Fibroblast of skin of left quadriceps (primary cell): Measurements from ENCODE around the gene MRPL49.

Experiments
- DNase-seq, 2 experiments: peaks; one replicate each; pipeline ENCODE4 v3.0.0-alpha.2; 2013; ENCODE audit warnings: low read depth in 2 of 2

The MRPL49 gene

DNA sequence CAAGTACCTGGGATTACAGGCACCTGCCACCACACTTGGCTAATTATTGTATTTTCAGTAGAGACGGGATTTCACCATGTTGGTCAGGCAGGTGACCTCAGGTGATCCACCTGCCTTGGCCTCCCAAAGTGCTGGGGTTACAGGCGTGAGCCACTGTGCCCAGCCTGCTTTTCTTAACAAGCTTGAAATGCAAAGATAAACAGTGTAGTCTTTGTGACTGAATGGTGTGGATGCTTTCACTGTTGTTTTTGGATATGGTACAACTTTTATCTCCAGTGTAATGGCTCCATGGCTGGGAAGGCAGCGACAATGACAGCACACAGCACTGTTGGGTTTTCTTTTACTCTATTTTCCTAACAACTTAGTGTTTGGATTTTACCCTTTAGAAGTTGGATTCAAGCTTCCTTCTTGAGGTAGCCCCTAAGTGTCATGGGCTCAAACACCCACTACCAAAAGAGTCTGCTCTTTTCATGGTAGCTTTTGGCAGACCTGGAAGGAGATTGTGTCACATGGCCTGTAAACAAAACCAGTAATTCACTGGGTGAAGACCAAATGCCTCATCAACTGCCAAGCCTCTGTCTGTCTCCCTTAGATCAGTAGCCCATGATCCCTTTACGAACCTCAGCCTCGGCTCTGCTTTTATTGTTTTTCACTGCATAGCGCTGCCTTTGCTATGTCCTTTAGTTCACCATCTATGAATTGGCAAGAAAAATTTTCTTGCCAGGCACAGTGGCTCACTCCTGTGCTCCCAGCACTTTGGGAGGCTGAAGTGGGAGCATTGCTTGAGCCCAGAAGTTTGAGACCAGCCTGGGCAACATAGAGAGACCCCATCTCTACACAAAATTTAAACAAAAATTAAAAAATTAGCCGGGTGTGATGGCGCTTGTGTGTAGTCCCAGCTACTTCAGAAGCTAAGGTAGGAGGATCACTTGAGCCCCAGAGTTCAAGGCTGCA lies 19.7 kb upstream of the MRPL49 start:
- no peak for DNase-seq

DNA sequence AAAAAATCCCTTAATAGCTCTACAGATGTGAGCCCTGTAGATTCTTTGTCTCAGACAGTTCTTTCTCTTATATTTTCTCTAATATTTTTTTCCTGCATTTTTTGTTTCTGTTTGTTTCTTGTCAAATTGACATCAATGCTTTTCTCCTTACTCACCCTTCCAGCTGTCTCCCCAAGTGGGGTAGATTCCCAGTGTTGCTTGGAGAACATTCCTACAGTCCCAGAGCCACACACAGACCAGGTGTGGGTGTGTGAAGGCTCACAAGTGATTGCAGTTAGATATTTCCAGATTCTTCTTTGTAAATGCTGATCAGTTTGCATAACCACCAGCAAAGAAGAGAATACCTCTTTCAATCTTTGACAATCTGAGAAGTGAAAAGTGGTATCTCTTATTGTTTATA lies 18.6 kb upstream of the MRPL49 start:
- DNase-seq: no peak

DNA sequence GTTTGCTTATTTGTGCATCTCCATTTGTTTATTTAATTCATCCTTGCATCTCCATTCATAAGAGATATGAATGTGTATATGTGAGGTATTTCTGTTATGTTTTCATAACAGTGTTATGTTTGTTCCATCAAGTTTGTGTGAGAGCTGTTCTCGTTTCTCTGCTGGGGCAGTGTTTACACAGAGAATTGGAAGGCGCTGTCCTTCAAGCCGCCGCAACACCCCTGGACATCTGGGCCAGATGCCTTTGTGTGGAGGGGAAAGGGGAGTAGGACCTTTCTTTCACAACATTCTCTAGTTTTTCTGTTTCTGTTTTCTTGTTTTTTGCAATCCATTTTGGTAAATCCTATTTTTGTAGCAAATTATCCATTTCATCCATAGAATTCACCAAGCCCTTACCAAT lies 17.5 kb upstream of the MRPL49 start:
- no peak for DNase-seq

DNA sequence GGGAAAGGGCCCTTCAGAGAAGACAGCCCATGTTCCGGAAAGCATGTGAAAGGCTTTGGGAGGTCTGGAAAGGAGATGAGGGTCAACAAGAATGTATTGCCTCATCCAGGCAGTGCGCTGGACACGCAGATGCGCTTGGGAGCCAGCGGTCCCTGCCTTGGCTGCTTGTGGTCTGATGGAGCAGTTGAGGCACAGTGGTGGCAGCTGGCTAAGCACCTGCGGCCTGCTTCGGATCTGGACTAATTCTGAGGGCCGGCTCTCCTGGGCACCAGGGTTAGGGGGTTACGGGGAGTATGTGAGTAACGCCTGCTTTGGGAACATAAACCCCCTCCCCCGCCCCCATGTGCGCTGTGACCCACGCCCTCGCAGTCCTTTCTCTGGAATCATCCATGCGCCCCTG lies 15.0 kb upstream of the MRPL49 start:
- no peak for DNase-seq

DNA sequence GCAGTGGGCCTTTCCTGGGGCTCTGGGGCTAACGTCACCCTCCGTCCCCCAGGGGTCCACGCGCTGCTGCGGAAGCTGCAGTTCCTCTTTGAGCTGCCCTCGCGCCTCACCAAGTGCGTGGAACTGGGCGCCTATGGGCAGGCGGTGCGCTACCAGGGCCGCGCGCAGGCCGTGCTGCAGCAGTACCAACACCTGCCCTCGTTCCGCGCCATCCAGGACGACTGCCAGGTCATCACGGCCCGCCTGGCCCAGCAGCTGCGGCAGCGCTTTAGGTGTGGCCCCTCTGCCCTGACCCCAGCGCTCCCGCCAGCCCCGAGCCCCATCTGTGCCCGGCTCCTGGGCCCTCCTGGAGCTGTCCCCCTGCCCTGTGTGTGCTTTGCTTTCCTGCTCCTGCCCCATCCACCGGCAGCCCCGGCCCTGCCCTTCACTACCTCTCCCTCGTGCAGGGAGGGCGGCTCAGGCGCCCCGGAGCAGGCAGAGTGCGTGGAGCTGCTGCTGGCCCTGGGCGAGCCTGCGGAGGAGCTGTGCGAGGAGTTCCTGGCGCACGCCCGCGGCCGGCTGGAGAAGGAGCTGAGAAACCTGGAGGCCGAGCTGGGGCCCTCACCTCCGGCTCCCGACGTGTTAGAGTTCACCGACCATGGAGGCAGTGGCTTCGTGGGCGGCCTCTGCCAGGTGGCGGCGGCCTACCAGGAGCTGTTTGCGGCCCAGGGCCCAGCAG lies 14.2 kb upstream of the MRPL49 start:
- no peak for DNase-seq

GRCh38 chr11:65108469-65109123 lies 13.5 kb upstream of the MRPL49 start:
- DNase-seq: no peak

DNA sequence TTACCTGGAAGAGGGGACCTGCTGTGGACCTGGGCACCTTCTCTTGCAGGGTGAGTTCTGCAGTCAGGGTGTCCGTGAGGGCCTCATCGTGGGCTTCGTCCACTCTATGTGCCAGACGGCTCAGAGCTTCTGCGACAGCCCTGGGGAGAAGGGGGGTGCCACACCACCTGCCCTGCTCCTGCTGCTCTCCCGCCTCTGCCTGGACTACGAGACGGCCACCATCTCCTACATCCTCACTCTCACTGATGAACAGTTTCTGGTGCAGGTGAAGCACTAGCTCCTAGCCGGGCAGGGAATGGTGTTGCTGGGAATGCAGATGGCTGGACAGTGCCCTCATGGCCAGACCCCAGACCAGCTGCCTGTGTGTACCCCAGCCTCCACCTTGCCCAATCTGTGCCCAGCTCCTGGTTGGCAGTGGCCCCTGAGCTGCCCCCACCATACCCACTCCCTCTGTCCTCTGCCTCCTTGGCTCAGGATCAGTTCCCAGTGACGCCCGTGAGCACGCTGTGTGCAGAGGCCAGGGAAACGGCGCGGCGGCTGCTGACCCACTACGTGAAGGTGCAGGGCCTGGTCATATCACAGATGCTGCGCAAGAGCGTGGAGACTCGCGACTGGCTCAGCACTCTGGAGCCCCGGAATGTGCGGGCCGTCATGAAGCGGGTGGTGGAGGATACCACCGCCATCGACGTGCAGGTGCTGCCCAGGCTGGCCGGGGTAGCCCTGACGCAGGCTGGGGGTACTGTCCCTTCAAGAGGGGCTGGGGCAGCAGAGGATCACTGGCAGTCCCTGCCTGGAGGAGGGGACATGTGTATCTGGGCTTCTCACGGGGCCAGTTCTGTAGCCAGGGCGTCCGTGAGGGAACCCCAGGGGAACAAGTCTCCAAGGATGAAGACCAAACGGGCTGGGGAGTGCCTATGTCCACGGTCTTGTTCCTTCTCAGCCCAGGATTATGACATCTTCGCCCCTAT lies 12.6 kb upstream of the MRPL49 start:
- no peak for DNase-seq

GRCh38 chr11:65110354-65110861 lies 11.7 kb upstream of the MRPL49 start:
- peak; percentile 37 to 45 for DNase-seq

GRCh38 chr11:65111159-65111743 lies 10.9 kb upstream of the MRPL49 start:
- DNase-seq: no peak

DNA sequence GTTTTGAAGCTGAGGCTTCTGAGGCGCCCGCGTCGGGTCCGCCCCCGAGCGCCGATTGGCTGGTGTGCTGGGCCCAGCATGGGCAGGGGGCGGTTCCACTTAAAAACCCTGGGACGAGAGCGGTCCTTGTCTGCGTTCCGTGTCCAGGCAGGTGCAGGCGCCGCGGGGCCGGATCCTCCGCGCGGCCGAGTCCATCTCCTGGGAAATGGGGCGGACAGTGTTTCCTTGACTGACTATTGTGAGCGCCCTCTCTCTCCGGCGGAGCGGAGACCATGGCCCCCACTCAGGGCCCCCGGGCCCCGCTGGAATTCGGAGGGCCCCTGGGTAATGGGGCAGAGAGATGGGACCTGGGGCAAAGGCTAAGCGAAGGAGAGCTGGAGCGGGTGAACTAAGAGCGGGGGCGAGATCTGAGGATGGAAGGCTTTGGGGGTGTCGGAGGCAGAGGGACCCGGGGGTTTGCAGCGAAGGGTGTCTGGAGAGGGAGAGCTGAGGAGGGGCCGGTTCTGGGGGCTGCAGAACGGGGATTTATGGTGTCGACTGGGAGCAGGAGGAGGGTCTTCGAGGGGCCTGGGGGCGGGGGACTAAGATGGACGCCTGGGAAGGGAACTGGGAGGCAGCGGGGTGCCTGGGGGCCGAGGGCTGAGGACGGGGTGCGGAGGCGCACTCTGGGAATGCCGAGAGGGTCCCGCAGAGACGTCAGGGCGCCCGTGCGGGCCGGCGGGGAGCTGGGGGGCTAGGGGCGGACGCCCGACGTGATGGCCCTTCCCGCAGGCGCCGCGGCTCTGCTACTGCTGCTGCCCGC lies 10.2 kb upstream of the MRPL49 start, which contains the start of gene TM7SF2:
TSS of gene TM7SF2 (plus strand) at position 129 of the 802 bp plus-strand sequence. CDS start at position 273, 144 bp downstream.
- DNase-seq: peak; percentile 68 to 72

GRCh38 chr11:65112546-65113360 lies 9.4 kb upstream of the MRPL49 start:
- no peak for DNase-seq

DNA sequence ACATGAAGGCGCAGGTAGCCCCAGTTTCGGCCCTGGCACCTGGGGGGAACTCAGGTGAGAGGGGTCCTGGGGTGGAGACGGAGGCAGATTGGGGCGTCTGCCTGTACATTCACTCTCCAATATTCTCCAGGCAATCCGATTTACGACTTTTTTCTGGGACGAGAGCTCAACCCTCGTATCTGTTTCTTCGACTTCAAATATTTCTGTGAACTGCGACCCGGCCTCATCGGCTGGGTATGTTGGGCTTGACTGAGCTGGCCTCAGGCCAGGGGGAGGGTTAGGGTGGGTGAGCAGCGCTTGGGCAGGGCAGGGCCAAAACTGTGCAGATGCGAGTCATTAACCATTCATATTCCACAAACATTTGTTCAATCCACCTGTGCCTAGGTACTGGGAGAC lies 8.8 kb upstream of the MRPL49 start:
- no peak for DNase-seq

- DNase-seq: no peak
Measured at GRCh38 chr11:65113839-65114238, 8.3 kb upstream of the MRPL49 start.

DNA sequence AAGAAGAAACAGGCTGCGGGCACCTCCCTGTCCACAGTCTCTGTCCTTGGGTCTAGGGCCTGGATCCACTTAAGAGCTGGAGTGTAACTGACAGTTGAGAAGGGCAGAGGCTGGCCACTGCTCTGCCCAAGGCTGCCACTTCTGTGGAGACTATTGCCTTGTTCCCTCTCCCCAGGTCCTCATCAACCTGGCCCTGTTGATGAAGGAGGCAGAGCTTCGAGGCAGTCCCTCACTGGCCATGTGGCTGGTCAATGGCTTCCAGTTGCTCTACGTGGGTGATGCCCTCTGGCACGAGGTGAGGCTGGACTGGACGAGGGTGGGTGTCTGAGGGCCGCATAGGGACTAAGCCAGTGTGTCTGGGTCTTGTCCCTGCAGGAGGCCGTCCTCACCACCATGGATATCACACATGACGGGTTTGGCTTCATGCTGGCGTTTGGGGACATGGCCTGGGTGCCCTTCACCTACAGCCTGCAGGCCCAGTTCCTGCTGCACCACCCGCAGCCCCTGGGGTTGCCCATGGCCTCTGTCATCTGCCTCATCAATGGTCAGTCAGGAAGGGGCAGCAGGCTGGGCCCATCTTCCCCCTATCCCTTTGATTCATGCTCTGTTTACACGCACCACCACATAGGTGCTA lies 7.5 kb upstream of the MRPL49 start:
- no peak for DNase-seq

DNA sequence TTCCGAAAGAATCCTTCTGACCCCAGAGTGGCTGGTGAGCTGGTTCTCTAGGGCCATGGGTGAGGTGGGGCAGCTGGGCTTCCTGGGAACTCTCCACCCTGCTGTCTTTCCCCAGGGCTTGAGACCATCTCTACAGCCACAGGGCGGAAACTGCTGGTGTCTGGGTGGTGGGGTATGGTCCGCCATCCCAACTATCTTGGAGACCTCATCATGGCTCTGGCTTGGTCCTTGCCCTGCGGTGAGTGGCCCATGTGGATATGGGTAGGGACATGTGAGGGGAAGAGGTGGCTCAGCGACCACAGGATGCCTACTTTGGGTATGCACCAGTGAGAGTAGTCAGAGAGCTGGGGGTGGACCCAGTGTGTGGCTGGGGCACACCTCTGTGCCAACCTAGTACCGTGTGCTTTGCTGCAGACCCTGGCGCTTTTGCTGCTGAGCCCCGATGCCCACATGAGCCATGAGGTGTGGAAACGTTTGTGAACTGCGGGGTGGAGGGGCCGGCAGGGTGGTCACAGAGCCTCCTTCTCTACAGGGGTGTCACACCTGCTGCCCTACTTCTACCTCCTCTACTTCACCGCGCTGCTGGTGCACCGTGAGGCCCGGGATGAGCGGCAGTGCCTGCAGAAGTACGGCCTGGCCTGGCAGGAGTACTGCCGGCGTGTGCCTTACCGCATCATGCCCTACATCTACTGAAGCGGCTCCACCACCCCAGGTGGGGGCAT lies 6.6 kb upstream of the MRPL49 start:
- DNase-seq: no peak

GRCh38 chr11:65116370-65117205 lies 5.5 kb upstream of the MRPL49 start:
- no peak for DNase-seq
